Motor neuron (in vitro differentiated cells): ENCODE data around the gene PKNOX2. TPM values are rescaled to one million over a fixed set of nuclear protein-coding genes. Genes with fewer than 3 reads are reported as not detected.

Experiments used
- ATAC-seq, 8 experiments: fragments of 200-7000 bp; cut with Tn5 transposase; replicated peaks in 6 of 8; 2 replicates each; pipeline ENCODE4 v1.8.0; 2021; ENCODE audit warnings: mild to moderate bottlenecking in 8 of 8, moderate library complexity in 8 of 8
- H3K27ac ChIP-seq, 2 donors: fragments of 250-450 bp; sonication (Bioruptor Pico); 2 replicates each; pipeline ENCODE4 v1.9.0; 2021; ENCODE audit warnings: antibody characterized with exemption in 2 of 2, mild to moderate bottlenecking in 2 of 2, moderate library complexity in 1 of 2
- H3K4me1 ChIP-seq, 2 donors: fragments of 250-450 bp; sonication (Bioruptor Pico); replicated peaks in 1 of 2; 2 replicates each; pipeline ENCODE4 v1.6.1; 2021; ENCODE audit warnings: antibody characterized with exemption in 2 of 2, mild to moderate bottlenecking in 2 of 2, moderate library complexity in 1 of 2
- H3K4me3 ChIP-seq, 5 donors: fragments of 250-450 bp; sonication (Bioruptor Pico); 2 replicates each; pipeline ENCODE4 v1.9.0; 2021; ENCODE audit warnings: antibody characterized with exemption in 5 of 5, mild to moderate bottlenecking in 5 of 5, moderate library complexity in 4 of 5
- WGBS, 10 experiments: fragments of 450-650 bp; shearing (Covaris generic); methylation state at CpG; one replicate each; pipeline ENCODE4 v1.0.0; 2022; 5-methylcytosine and 5-hydroxymethylcytosine counted together
- in situ Hi-C, 9 experiments: fragments of 400-800 bp; cut with MboI; loops; one replicate each; pipeline ENCODE4 v1.15.0; 2021; ENCODE audit warnings: low sequenced_read_pairs in 9 of 9, low pct_unique_long_range_greater_than_20kb in 2 of 9; ENCODE audit not compliant: unreplicated experiment in 9 of 9
- total RNA-seq, 8 experiments: library from RNA; unstranded; fragments of 300-600 nt; gene quantifications; 2 replicates each; pipeline versions ENCODE4 v1.2.3 to v1.2.4, GENCODE V29; 2022

PKNOX2 gene
- total RNA-seq, 8 experiments from 2014 or later: 0.25 to 18.0 (median 9.1) TPM

DNA sequence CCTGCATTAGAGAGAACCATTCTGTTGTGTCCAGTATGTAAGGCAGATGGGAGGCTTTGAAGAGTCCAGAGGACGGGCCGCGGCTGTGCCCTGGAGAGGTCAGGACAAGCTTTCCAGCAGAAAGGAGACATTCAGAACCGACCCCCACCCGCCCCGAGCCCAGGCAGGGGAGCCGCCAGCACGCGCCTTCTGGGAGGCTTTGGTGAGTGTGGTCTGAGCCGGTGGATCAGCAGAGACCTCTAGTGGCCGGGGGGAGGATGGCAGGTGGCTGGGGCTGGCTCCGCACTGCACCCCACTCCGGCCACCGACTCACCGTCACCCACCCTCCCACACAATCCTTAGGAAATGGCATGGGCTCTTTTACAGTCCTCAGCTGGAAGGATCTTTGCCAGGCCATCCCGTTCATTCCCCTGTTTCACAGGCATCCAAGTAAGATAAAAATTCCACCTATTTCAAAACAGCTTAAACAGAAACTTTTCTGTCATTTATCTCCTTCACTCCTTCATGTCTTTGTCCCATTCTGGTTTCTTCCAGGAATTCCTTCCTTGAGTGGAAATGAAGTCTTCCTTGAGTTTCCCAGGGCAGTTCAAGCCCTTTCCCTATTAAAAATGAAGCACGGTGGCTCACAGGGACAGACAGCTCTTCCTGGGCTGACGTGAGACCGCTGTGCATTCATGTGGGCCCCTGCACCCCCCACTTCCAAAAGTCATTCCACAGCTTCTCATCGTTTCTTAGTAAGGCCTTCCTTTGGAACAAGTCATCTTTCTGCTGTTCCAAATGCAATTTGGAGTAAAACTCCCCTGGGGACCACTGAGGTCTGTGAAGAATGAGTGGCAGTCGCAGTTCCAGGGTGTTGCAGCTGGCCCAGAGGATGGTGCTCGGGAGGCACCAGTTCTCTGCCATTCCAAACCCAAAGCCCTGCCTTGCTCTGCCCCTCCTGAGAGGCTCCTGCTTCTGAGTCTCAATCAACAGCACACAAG is 240.6 kb downstream of the PKNOX2 start:
- in situ Hi-C loops: loop anchor here in 1 of 9 experiments (25.0 kb wide), 1 partner anchor 443 kb away; the partner anchor contains the start of gene CCDC15
- Histone ChIP-seq H3K4me3 (no peak overlapping the region), H3K4me1 (peaks cover 36 to 44% of the 10 kb centered on the region in 2 donors), H3K27ac (peak overlapping the region in 1 of 2 donors; percentile 30)
- ATAC-seq: peak; percentile 81 to 98 (median 82)
- 33 to 100% (median 72%) methylated on average over 1 to 5 of the region's 22 CpGs; no CpG with 5 or more reads in 3 of the 10 experiments for WGBS, 10 experiments

DNA sequence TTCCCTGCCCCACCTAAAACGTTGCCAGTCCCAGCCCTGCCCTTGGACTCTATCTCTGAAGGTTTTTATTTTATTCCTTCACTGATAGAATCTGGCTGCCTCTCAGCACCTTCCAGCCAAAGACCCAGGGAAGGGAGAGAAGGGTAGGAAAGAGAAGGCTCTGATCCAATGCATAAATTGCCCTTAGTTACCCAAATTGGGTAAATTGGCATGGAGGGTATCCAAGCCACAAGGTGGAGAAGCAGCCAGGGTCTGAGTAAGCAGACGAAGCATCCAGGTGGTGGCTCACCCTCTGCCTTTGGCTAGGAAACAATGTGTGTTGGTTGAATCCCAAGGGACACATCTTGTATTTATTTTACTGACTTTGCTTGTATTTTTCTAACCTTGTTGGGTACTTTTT is 242.5 kb downstream of the PKNOX2 start:
- WGBS, 10 experiments: 0 to 80% (median 40%) methylated on average over 1 to 2 of the region's 2 CpGs; no CpG with 5 or more reads in 3 of the 10 experiments
- no peak overlapping the region for H3K4me3 ChIP-seq
- no peak for ATAC-seq
- H3K27ac ChIP-seq: no peak overlapping the region
- H3K4me1 ChIP-seq: peaks cover 46% of the 10 kb centered on the region in 2 donors
- in situ Hi-C loops: loop anchor here in 1 of 9 experiments (25.0 kb wide), 1 partner anchor 445 kb away; the partner anchor contains the start of gene CCDC15

DNA sequence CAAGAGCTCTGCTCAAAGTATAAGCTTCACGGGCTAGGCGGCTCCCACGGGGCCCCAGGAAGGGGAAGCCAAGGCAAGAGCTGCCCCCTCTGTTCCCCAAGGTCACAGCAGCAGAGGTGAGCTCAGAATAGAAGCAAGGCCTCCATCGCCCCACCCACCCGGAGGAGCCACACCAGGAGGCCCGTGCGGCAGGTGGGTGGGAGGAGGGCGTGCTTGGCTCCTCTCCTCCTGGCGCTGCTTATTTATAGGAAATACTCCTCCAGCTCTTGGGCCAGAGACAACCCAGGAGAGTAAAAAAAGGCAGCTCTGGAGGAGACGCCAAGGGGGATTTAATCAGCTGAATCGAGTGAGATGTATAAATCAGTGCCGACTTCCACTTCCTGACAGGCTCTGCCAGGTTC is 243.8 kb downstream of the PKNOX2 start:
- in situ Hi-C loops: loop anchor here in 1 of 9 experiments (25.0 kb wide), 1 partner anchor 446 kb away; the partner anchor contains the start of gene CCDC15
- no peak overlapping the region for H3K27ac ChIP-seq

DNA sequence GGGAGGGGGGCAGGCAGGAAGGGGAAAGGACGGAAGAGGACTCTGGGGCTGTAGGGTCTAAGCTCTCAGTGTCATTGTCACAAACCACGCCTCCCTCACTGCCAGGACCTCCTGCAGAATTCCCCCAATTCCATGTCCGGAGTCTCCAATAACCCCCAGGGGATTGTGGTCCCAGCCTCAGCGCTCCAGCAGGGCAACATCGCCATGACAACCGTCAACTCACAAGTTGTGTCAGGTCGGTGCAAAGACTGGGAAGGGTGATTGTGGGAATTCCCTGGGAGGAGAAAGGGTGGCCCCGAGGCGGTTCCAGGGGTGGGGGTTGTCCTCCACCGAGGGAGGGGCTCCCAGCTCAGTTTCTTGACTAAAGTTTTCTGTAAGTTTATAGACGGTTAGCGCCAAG is 245.5 kb downstream of the PKNOX2 start:
- in situ Hi-C loops: loop anchor here in 1 of 9 experiments (25.0 kb wide), 1 partner anchor 448 kb away; the partner anchor contains the start of gene CCDC15
- H3K4me3 ChIP-seq: no peak overlapping the region
- ATAC-seq: peak in 7 of 8 experiments; percentile 36 to 92 (median 83)
- WGBS, 10 experiments: 40 to 90% (median 60%) methylated on average over 1 to 2 of the region's 12 CpGs; no CpG with 5 or more reads in 6 of the 10 experiments
- H3K27ac ChIP-seq: no peak overlapping the region
- H3K4me1 ChIP-seq: peaks cover 27 to 29% of the 10 kb centered on the region in 2 donors

More for the DNA sequence above, 243.8 kb downstream of the PKNOX2 start:
- no peak for ATAC-seq
- H3K4me3 ChIP-seq: no peak overlapping the region
- H3K4me1 ChIP-seq: peaks cover 35 to 38% of the 10 kb centered on the region in 2 donors
- WGBS, 10 experiments: 50 to 100% (median 100%) methylated on average over 1 to 4 of the region's 12 CpGs; no CpG with 5 or more reads in 6 of the 10 experiments

DNA sequence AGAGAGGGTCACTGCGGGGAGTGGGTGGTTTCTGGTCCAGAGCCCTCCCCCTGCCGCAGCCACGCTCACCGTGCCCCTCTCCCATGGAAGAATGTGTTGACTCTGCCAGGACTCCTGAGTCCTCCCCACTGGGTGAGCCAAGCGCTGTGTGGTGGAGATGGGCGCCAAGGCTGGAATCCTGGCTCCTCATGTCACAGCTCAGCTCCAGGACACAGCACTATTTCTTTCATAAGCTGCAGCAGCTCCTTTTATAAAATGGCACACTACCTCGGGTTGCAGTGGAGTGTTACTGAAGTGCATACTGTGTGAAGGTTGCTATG is 247.6 kb downstream of the PKNOX2 start:
- ATAC-seq: no peak
- peaks cover 27 to 29% of the 10 kb centered on the region in 2 donors for H3K4me1 ChIP-seq
- no peak overlapping the region for H3K4me3 ChIP-seq
- H3K27ac ChIP-seq: no peak overlapping the region
- 17 to 100% (median 83%) methylated on average over 2 of the region's 7 CpGs; no CpG with 5 or more reads in 5 of the 10 experiments for WGBS, 10 experiments
- in situ Hi-C loops: loop anchor here in 1 of 9 experiments (25.0 kb wide), 1 partner anchor 450 kb away; the partner anchor contains the start of gene CCDC15

DNA sequence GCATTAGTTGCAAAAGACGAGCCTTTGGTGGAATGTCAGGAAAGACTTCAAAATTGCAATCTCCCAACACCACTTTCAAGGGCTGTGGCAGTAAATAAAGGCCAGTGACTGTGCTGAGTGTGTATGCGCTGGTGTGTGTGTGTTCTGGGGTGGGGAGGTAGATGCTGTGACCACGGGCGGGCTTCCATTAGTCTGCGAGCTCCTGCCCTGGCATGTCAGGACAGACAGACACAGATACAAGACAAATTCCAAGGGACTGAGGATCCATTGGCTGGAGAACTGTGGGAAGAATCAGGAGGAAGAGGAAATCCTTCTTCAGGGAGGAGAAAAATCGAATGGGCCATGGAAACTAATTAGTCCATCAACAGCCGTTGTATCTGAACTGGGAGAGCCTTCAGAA is 248.0 kb downstream of the PKNOX2 start:
- in situ Hi-C loops: loop anchor here in 1 of 9 experiments (25.0 kb wide), 1 partner anchor 450 kb away; the partner anchor contains the start of gene CCDC15
- Histone ChIP-seq H3K27ac (no peak overlapping the region), H3K4me1 (peaks cover 27 to 29% of the 10 kb centered on the region in 2 donors), H3K4me3 (no peak overlapping the region)
- WGBS, 10 experiments: 29 to 96% (median 85%) methylated on average over 1 to 4 of the region's 7 CpGs; no CpG with 5 or more reads in 4 of the 10 experiments
- no peak for ATAC-seq

DNA sequence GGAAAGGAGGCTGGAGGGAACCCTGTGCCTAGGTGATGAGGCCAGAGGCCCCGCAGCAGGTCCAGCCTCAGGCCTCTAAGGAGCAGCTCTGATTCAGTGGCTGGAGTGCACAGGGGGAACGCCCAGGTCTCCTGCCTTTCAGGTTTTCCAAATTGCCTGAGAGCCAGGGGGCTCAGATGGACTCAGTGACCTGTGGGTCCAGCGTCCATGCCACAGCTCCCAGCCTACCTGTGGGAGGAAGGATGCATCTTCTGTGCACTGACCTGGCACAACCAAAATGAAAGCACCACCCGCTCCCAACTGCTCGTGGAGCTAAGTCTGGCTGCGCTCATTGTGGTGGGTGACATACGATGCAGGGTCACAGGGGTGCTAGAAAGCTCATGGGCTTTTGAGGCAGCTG is 248.7 kb downstream of the PKNOX2 start:
- in situ Hi-C loops: loop anchor here in 1 of 9 experiments (25.0 kb wide), 1 partner anchor 451 kb away; the partner anchor contains the start of gene CCDC15
- Histone ChIP-seq H3K4me3 (no peak overlapping the region), H3K27ac (no peak overlapping the region), H3K4me1 (peaks cover 27 to 29% of the 10 kb centered on the region in 2 donors)
- 54 to 100% (median 74%) methylated on average over 1 to 5 of the region's 7 CpGs; no CpG with 5 or more reads in 5 of the 10 experiments for WGBS, 10 experiments
- ATAC-seq: no peak

DNA sequence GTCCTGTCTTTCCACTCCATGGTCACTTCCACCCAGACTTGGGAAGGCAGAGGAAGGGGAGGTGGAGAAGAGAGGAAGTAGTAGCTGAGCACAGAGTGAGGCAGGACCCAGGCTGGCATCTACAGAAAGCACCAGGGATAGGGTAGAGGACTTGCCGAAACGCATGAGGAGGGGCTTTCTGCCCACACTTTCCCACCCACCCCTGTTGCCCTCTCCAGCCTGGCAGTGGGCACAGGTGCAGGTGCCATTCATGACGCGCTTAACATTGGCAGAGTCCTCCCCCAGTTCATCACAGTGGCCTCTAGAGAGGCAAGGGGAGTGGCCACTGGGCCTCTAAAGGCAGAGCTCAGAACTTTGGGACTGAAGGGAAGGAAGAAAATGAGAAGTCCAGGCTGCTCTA is 249.6 kb downstream of the PKNOX2 start:
- Histone ChIP-seq H3K4me1 (peaks cover 27 to 29% of the 10 kb centered on the region in 2 donors), H3K4me3 (no peak overlapping the region), H3K27ac (no peak overlapping the region)
- WGBS, 10 experiments: 90 to 100% methylated on average over 1 to 4 of the region's 4 CpGs; no CpG with 5 or more reads in 8 of the 10 experiments
- in situ Hi-C loops: loop anchor here in 1 of 9 experiments (25.0 kb wide), 1 partner anchor 452 kb away; the partner anchor contains the start of gene CCDC15
- ATAC-seq: no peak

DNA sequence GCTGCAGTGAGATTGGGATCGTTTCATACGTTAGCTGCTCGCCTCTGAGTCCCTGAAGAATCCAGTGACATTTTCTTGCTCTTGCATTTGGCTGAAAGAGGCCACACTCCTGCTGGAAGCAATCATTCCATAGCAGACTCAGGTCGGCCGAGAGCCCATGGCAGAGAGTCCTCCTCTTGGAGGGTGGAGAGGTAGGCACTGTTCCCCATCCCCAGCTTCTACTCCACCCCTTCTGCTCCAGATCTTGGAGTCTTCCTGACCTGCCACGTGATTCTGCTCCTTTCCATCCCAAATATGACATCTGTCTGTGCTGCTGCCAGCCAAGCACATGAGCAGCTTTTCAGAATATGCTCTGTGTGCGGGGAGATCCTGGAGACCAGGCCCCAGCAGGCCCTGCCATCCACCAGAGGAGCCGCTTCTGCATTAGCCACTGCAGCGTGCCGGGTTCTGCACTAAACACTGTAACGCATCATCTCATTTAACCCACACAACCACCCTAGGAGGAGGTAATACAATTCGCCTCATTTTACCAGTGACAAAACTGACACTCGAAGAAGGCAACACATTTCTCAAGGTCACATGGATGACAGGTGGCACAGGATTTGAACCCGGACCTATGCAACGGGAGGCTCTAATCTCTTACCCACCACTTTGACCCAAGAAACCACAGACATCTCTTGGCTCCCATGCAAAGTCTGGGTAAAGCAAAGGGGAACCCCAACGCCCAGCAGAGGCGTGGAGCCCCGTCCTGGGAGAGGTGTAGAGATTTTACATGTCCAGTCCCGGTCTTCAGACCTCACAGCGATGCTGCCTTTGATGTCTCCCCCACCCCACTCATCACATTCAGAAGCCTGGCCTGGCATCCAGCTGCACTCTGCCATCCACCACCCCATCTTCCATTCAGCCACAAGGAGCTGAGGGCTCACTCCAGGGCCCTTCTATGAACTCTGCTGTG is 252.7 kb downstream of the PKNOX2 start:
- H3K27ac ChIP-seq: no peak overlapping the region
- ATAC-seq: peak in 1 of 8 experiments; percentile 37
- in situ Hi-C loops: loop anchor here in 1 of 9 experiments (25.0 kb wide), 1 partner anchor 455 kb away; the partner anchor contains the start of gene CCDC15
- WGBS, 10 experiments: 15 to 100% (median 89%) methylated on average over 1 to 11 of the region's 20 CpGs; no CpG with 5 or more reads in 1 of the 10 experiments
- no peak overlapping the region for H3K4me3 ChIP-seq
- no peaks in the 10 kb centered on the region for H3K4me1 ChIP-seq

DNA sequence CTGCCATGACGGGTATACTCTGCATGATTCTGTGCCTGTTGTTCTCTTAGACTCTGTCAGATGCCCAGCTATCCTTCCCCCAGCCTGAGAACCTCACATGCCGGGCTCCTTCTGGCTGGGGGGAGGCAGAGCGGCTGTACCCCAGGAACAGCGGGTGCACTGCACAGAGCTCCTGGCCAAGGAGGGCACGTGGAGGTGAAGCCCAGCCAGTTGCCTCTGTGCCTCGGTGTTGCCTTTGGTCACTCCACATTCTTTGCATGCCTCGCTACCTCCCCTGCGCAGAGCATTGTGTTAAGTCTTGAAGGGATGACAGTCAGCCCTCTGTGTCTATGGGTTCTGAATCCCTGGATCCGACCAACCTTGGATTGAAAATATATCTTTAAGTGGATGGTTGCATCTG is 253.8 kb downstream of the PKNOX2 start:
- Histone ChIP-seq H3K4me1 (no peaks in the 10 kb centered on the region), H3K4me3 (no peak overlapping the region), H3K27ac (no peak overlapping the region)
- in situ Hi-C loops: loop anchor here in 1 of 9 experiments (25.0 kb wide), 1 partner anchor 456 kb away; the partner anchor contains the start of gene CCDC15
- WGBS, 10 experiments: 17 to 100% (median 89%) methylated on average over 1 to 7 of the region's 9 CpGs; no CpG with 5 or more reads in 2 of the 10 experiments
- no peak for ATAC-seq

DNA sequence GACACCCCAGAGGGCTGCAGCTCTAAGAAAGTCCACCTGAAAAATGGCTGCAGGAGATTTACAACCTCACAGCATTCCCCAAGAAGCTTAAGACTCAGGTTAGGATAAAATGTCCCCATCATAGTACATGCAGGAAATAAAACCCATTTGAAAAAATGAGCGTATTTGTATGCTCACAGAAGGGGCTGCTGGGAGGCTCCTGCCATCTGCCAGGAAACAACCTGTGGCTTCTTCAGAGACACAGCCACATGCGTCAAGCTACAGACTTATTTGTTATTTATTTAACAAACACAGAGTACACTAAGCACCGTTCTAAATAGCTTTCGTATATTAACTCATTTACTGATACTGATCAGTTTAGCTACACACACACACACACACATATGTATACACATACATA is 258.1 kb downstream of the PKNOX2 start:
- WGBS, 10 experiments: 38 to 100% (median 98%) methylated on average over 1 to 4 of the region's 4 CpGs; no CpG with 5 or more reads in 4 of the 10 experiments
- no peak for ATAC-seq
- Histone ChIP-seq H3K4me1 (no peaks in the 10 kb centered on the region), H3K27ac (no peak overlapping the region), H3K4me3 (no peak overlapping the region)
- in situ Hi-C loops: loop anchor here in 1 of 9 experiments (25.0 kb wide), 1 partner anchor 460 kb away; the partner anchor contains the start of gene CCDC15
